Measurements from ENCODE around the gene AKR1D1.
"Not testable (repeated sequence)": the region's sequence is repeated elsewhere in the genome, so short reads cannot be mapped to it uniquely, and the experiment has no call there.

Gene AKR1D1

GRCh38 chr7:138076196-138076595, at the start of gene AKR1D1:
TSS of gene AKR1D1 (plus strand) at chr7:138076459. CDS start at chr7:138076519, 60 bp downstream.
- no peak for DNase-seq (ENCODE audit: low read depth)

- no peak for DNase-seq (ENCODE audit: low read depth)
Observed at GRCh38 chr7:138027100-138027499, 49.2 kb upstream of the AKR1D1 start.

GRCh38 chr7:138029126-138029525, 47.1 kb upstream of the AKR1D1 start:
- no peak for DNase-seq (ENCODE audit: low read depth)

DNA sequence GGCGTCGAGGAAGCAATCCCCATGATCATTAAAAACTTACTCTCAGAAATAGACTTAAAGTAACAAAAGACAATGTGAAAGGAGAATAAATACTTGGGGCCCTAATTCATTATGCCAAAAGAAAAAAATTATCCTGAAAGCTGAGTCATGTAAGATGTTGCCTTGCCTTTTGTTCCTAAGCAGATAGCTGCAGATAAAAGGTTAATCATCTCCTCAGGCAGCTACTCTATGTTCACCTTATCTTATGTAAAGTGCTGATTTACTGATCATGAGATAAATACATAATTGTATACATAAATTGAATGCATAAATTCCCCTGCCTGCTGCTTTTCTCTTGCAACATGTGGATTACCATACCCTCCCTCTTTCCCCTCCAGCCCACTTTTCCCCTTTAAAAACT, 46.3 kb upstream of the AKR1D1 start:
- no peak for DNase-seq (ENCODE audit: low read depth)

- no peak for DNase-seq (ENCODE audit: low read depth)
Observed at GRCh38 chr7:138030679-138031351, 45.4 kb upstream of the AKR1D1 start.

DNA sequence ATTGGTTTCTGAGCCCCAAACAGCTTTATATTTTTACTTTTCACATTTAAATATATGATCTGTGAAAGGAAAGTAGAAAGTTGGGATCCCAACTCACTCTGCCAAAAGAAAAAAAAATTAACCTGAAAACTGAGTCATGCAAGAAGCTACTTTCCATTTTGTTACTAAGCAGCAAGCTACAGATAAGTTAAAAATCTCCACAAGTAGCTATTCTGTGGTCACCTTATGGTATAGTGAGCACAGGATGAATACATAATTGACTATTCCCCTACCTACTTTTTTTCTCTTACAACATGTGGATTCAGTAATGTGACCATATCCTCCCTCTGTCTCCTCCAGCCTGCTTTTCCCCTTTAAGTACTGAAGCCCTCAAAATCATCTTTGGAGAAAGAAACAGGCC, 44.1 kb upstream of the AKR1D1 start:
- no peak for DNase-seq (ENCODE audit: low read depth)

DNA sequence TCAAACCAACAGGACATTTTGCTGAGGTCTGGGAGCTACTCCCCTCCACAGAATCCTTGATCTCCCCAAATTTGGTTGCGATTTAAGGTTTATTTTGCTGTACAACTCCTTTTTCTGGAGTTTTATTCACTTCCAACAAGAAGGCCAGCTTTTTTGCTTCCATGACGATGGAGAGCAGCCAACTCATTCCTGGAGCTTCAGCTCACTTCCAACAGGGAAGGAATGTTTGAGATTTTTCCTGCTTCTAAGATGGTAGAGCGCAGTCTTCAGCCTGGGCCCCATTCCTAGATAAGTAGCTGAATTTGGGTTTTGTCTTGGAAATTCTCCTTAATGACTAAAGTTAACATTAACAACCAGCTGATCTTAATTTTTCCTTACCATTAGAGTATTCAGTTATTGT, 43.5 kb upstream of the AKR1D1 start:
- DNase-seq (ENCODE audit: low read depth): no peak

- DNase-seq (ENCODE audit: low read depth): no peak
Observed at GRCh38 chr7:138033241-138033640, 43.0 kb upstream of the AKR1D1 start.

DNA sequence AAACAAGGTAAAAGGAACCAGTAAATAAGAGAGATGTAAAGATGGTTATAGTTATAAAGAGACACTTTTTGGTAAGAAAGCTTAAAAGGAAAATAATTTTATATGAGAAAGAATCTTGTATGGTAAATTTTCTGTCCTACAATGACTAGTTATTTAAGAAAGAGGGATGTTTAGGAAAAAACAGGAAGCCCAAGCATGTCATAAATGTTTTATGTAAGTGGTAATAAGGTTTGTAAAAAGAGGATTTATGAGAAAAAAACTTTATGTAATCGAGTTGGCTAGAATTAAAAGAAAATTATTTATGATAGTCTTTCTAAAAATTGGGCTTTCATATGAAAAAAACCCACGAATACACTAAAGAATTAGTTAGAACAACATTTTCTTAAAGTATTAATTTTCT, 40.1 kb upstream of the AKR1D1 start:
- DNase-seq (ENCODE audit: low read depth): no peak

DNA sequence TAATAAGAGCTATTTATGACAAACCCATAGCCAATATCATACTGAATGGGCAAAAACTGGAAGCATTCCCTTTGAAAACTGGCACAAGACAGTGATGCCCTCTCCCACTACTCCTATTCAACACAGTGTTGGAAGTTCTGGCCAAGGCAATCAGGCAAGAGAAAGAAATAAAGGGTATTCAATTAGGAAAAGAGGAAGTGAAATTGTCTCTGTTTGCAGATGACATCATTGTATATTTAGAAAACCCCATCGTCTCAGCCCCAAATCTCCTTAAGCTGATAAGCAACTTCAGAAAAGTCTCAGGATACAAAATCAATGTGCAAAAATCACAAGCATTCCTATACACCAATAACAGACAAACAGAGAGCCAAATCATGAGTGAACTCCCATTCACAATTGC, 36.2 kb upstream of the AKR1D1 start:
- not testable (repeated sequence) for DNase-seq (ENCODE audit: low read depth)

DNA sequence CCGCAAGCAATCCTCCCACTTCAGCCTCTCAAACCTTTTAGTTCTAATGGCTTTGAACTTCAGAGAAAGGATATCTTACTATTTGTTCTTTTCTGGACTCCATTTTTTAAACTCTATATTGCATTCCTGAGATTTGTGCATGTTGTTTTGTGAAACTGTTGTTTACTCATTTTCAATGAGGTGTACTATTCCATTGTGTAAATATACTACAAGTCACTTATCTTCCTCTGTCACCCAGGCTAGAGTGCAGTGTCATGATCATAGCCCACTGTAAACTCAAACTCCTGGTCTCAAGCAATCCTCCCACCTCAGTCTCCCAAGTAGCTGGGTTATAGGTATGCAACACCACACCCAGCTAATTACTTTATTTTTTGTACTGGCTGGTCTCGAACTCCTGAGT, 31.4 kb upstream of the AKR1D1 start:
- no peak for DNase-seq (ENCODE audit: low read depth)

- no peak for DNase-seq (ENCODE audit: low read depth)
Observed at GRCh38 chr7:138047907-138048306, 28.4 kb upstream of the AKR1D1 start.

DNA sequence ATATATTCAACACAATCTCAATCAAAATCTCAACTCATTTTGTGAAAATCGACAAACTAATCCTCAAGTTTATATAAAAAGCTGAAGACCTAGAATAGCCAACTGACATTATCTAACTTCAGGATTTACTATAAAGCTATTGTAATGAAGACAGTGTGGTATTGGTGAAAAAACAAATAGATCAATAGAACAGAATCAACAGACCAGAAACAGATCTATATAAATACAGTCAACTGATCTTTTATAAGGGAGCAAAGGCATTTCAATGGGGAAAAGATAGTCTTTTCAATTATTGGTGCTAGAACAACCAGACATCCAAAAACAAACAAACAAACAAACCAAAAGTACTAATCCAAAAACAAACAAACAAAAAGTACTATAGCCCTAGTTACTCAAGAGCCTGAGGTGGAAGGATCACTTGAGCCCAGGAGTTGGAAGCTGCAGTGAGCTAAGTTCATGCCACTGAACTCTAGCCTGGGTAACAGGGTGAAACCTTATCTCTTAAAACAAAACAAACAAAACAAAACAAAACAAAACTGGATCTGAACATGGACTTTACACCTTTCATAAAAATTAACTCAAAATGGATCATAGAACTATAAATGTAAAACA, 26.6 kb upstream of the AKR1D1 start:
- DNase-seq (ENCODE audit: low read depth): no peak

DNA sequence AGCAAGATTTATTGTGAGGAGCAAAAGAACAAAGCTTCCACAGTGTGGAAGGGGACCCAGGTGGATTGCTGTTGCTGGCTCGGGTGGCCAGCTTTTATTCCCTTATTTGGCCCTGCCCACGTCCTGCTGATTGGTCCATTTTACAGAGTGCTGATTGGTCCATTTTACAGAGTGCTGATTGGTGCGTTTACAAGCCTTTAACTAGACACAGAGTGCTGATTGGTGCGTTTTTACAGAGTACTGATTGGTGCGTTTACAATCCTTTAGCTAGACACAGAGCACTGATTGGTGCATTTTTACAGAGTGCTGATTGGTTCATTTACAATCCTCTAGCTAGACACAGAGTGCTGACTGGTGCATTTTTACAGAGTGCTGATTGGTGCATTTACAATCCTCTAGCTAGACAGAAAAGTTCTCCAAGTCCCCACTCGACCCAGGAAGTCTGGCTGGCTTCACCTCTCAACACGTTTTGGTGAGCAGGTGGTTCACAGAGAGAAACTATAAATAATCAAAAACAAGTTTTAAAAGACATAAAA, 24.5 kb upstream of the AKR1D1 start:
- DNase-seq (ENCODE audit: low read depth): not testable (repeated sequence)

DNA sequence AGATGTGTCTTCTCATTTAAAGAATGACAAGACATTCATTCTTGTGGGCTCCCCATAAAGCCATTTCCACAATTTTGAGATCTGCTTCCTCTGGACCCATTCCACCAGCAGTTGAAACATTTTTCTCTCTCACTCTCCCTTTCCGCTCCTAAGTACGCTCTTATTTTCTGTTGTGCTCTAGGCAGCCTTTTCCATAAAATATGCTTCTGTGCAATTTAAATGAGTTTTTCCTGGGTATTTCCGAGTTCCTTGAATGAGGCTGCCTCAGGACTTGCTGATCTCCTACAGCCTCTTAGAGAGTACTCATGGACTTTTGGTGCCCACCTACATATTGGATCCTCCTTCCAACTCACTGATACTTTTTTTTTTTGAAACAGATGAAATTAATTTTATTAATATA, 23.6 kb upstream of the AKR1D1 start:
- no peak for DNase-seq (ENCODE audit: low read depth)

GRCh38 chr7:138055698-138056097, 20.6 kb upstream of the AKR1D1 start:
- not testable (repeated sequence) for DNase-seq (ENCODE audit: low read depth)

DNA sequence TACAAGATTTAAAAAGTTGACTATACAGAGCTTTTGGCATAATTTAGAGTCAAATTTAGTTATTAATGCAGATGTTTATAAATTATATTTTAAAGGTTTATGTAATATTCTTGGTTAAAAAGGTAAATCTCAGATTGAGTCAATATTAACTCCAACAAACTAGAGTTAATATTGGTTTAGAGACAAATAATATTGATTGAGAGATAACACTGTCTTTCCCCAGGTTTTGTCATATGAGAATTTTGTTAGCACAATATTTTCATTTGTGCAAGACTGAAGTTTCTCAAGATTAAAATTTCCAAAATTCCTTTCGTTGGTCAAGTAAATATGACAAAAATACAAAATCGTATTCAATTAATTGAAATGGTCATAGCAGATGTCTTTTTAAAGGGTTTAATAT, 12.9 kb upstream of the AKR1D1 start:
- no peak for DNase-seq (ENCODE audit: low read depth)

DNA sequence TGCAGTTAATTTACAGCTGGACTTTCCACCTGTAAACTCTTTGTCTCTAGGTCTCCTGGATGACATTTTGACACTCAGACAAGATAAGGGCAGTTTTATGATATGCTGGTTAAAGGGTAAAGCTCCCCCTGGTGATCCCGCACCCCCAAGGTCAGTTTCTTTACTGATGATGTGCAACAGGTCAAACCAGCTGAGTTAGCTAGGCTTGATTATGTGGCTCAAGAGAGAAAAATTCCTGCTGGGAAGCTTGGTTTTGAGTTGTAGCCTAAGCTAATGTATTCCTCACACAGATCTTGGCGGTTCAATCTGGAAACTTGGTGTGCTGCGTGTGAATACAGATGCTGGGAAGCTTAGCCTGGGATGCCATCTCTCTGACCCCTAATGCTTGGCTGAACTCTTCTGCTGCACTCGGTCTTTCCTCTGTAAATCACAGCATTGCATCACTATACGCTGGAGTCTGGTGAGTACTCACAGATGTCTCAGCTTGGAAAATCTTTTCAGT, 11.4 kb upstream of the AKR1D1 start:
- DNase-seq (ENCODE audit: low read depth): no peak

DNA sequence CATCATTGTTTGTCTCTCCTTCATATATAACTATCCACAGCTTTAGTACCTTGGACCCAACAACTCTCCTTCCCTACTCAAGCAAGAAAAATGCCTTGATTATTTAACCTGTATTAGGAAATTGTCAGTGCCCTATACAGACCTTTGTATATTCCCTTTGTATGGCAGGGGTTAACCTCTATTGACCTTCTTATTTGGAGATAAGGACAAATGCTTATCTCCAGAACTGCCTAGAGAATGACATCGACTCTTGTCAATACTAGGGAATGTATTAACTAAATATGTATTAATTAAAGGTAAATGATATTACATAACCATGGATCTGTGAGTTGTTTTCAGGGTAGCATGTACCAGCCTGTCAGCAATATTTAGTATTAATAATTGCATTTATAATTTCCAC, 10.4 kb upstream of the AKR1D1 start:
- DNase-seq (ENCODE audit: low read depth): no peak

- no peak for DNase-seq (ENCODE audit: low read depth)
Observed at GRCh38 chr7:138066954-138067394, 9.3 kb upstream of the AKR1D1 start.

DNA sequence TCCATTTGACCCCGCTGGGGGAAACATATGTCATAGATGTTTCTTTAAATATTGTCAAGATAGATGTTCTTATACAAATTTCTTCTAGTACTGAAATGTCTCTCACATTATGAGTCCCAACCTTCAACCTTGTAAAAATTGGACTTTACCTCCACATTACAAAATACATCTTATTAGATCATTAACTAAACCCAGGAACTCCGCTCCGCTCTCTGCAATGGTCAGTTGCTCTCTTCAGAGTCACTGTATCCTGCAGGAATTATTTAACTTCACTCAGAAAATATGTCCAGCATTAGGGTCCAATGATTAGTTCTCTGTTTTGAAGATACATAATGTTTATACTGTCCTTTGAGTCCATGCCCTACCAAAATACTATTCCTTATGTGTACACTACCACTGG, 8.5 kb upstream of the AKR1D1 start:
- DNase-seq (ENCODE audit: low read depth): no peak

DNA sequence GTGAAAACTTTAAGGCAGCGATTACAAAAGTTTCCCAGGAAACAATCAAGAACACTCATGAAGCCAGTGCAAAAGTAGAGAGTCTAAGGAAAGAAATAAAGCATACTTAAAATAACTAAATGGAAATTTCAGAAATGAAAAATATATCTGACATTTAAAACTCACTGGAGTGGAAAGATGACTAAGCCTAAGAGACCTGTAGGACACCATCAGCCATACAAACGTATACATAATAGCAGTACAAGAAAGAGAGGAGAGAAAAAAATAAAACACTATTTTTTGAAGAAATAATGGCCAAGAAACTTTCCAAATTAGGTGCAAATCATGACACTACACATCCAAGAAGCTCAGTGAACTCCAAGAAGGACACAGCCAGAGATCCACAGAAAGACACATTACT, 5.4 kb upstream of the AKR1D1 start:
- DNase-seq (ENCODE audit: low read depth): no peak

GRCh38 chr7:138072726-138073125, 3.5 kb upstream of the AKR1D1 start:
- DNase-seq (ENCODE audit: low read depth): no peak

DNA sequence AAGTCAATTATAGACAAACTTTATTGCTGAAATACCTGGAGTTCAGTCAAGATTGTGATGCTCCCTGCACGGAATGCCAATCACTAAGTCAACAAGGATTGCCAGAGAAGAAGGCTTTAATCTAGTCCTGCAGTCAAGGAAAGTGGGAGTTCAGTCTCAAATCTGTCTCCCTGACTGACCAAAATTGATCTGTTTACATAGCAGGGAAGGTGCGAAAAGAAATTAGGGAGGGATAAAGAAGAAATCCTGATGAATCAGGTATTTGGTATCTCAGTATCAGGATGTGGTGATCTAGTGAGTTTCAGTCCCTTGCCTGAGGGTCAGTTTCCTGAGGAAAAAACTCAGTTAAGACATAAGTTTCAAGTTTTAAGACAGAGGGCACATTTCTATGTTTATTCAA, 2.1 kb upstream of the AKR1D1 start:
- no peak for DNase-seq (ENCODE audit: low read depth)

Measured in stimulated activated CD8-positive, alpha-beta memory T cell treated with anti-CD3 and anti-CD28 coated beads, Interleukin-7, amount 100 ng/mL, for 24 hours (primary cell).